ENCODE measurements around the gene TTC16.

Gene TTC16

GRCh38 chr9:127698985-127699670 lies 16.8 kb upstream of the TTC16 start:
- DNase-seq = peak; percentile 90

- no peak for DNase-seq
Measured at GRCh38 chr9:127700140-127700539, 15.7 kb upstream of the TTC16 start.

- DNase-seq = no peak
Measured at GRCh38 chr9:127700594-127701255, 15.2 kb upstream of the TTC16 start.

- no peak for DNase-seq
Measured at GRCh38 chr9:127703289-127703946, 12.5 kb upstream of the TTC16 start.

- no peak for DNase-seq
Measured at GRCh38 chr9:127705577-127706379, 10.1 kb upstream of the TTC16 start.

GRCh38 chr9:127706836-127707241 lies 9.0 kb upstream of the TTC16 start, which contains the start of gene CFAP157:
Gene CFAP157 (plus strand): TSS chr9:127706988. CDS start chr9:127707032, 44 bp downstream.
- DNase-seq = no peak

GRCh38 chr9:127707766-127708165 lies 8.1 kb upstream of the TTC16 start:
- DNase-seq = no peak

- no peak for DNase-seq
Measured at GRCh38 chr9:127708952-127709587, 6.8 kb upstream of the TTC16 start.

- DNase-seq = no peak
Measured at GRCh38 chr9:127710204-127710783, 5.6 kb upstream of the TTC16 start.

GRCh38 chr9:127711226-127711701 lies 4.6 kb upstream of the TTC16 start:
- DNase-seq = no peak

- DNase-seq = no peak
Measured at GRCh38 chr9:127711831-127712274, 4.0 kb upstream of the TTC16 start.

- DNase-seq = no peak
Measured at GRCh38 chr9:127712371-127712770, 3.5 kb upstream of the TTC16 start.

GRCh38 chr9:127712867-127713266 lies 3.0 kb upstream of the TTC16 start:
- no peak for DNase-seq

- no peak for DNase-seq
Measured at GRCh38 chr9:127714020-127714750, 1.7 kb upstream of the TTC16 start.

- DNase-seq = peak; percentile 66
Measured at GRCh38 chr9:127714951-127715469, 869 bp upstream of the TTC16 start.

GRCh38 chr9:127716412-127716811 lies 533 bp downstream of the TTC16 start:
- DNase-seq = no peak

GRCh38 chr9:127717766-127718165 lies 1.9 kb downstream of the TTC16 start:
- DNase-seq = no peak

- DNase-seq = no peak
Measured at GRCh38 chr9:127720031-127720864, 4.4 kb downstream of the TTC16 start.

- DNase-seq = no peak
Measured at GRCh38 chr9:127720865-127721227, 5.0 kb downstream of the TTC16 start.

- no peak for DNase-seq
Measured at GRCh38 chr9:127721391-127721821, 5.5 kb downstream of the TTC16 start.
